HG03521 (cell line): ENCODE data around the gene RBFOX2.
"Not testable (repeated sequence)": the region's sequence is repeated elsewhere in the genome, so short reads cannot be mapped to it uniquely, and the experiment has no call there.

ENCODE experiments used
- ATAC-seq: cut with Tn5 transposase; IDR thresholded peaks from one replicate; pipeline ENCODE4 v1.9.1; 2021; ENCODE audit warnings: mild to moderate bottlenecking, moderate library complexity; ENCODE audit not compliant: unreplicated experiment

The RBFOX2 gene

GRCh38 chr22:35838855-35839576 is 189.6 kb downstream of the RBFOX2 start:
- ATAC-seq, result no peak

- ATAC-seq, result no peak
These were observed 191.4 kb downstream of the RBFOX2 start for GRCh38 chr22:35837101-35837727.

GRCh38 chr22:35835998-35836691 is 192.5 kb downstream of the RBFOX2 start:
- no peak for ATAC-seq

- no peak for ATAC-seq
These were observed 193.2 kb downstream of the RBFOX2 start for GRCh38 chr22:35835267-35835997.

GRCh38 chr22:35834061-35834460 is 194.6 kb downstream of the RBFOX2 start:
- no peak for ATAC-seq

GRCh38 chr22:35830305-35830704 is 198.3 kb downstream of the RBFOX2 start:
- ATAC-seq, result no peak

- ATAC-seq, result no peak
These were observed 204.4 kb downstream of the RBFOX2 start for GRCh38 chr22:35824256-35824655.

- ATAC-seq, result no peak
These were observed 207.0 kb downstream of the RBFOX2 start for GRCh38 chr22:35821654-35822053.

GRCh38 chr22:35819421-35819820 is 209.2 kb downstream of the RBFOX2 start:
- ATAC-seq, result no peak

DNA sequence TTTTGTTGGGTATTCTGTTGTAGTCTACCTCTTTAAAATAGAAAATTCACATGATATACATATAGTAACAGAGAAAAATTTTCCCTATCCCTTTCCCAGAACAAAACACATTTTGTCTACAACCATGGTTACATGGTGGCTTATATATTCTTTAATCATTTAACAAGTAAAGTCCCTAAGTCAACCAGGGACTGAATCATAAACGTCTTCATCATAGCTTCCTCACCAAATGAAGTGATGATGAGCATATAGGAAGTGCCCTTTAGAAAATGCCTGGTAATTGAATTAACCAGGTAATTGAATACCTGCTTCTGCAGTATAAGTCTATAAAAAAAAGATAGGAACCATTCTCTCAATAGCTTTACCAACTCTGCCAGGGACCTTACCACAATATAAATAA is 209.7 kb downstream of the RBFOX2 start:
- ATAC-seq, result no peak

DNA sequence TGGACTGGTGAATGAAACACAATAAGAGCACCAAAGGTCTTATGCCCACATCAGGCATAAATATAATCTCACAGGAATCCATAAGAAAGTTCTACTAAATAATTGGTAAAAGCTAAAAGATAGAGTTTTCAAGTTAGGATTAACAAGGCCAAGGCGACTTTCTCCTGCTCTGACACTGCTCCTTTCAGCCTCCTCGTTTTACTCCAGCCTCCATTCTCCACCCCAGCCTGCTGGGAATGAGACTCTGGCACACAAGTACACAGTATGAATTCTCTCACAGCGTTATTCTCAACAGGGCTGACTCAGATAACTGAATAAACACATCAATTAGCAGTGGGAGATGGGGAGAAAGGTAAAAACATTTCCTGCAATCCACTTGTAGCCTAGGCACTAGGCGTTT is 216.0 kb downstream of the RBFOX2 start:
- no peak for ATAC-seq

DNA sequence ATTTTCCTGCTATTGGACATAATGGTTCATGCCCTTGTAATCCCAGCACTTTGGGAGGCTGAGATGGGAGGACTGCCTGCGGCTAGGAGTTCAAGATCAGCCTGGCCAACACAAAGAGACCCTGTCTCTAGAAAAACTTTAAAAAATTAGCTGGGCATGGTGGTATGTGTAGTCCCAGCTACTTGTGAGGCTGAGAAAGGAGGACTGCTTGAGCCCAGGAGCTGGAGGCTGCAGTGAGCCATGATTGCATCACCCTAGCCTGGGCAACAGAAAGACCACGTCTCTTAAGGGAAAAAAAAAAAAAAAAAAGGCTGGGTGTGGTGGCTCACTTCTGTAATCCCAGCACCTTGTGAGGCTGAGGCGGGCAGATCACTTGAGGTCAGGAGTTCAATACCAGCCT is 217.0 kb downstream of the RBFOX2 start:
- ATAC-seq, result no peak

DNA sequence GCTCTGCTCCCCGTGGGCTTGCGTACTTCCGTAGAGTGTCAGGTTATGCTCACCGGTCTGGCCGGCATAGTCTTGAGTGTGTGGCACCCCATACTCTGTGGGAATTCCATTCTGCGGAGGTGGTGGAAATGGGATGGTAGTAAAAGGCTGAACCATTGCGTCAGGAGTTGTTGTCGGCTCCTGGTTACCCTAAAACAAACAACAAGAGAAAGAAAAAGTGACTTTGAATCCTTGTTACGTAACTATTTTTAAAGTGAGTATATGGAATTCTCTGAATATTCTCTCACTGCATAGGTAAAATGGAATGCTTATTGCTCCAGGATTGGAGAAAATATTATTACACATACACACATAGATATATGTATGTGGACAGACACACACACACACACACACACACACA is 218.8 kb downstream of the RBFOX2 start:
- no peak for ATAC-seq

- no peak for ATAC-seq
These were observed 220.2 kb downstream of the RBFOX2 start for GRCh38 chr22:35808377-35808776.

GRCh38 chr22:35806668-35807067 is 222.0 kb downstream of the RBFOX2 start:
- ATAC-seq, result not testable (repeated sequence)

GRCh38 chr22:35805466-35805865 is 223.2 kb downstream of the RBFOX2 start:
- ATAC-seq, result no peak

DNA sequence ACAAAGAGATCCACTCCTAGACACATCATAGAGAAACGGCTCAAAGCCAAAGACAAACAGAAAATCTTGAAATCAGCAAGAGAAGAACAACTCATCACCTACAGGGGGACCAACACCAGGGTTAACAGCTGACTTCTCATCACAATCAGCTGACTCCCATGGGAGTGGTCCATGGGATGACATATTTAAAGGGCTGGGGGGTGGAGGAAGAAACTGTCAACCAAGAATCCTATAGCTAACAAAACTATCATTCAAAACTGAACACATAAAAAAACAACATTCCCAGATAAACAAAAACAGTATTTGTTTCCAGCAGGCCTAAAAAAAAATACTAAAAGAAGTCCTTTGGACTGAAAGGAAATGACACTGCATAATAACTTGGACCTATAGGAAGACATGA is 224.2 kb downstream of the RBFOX2 start:
- no peak for ATAC-seq

DNA sequence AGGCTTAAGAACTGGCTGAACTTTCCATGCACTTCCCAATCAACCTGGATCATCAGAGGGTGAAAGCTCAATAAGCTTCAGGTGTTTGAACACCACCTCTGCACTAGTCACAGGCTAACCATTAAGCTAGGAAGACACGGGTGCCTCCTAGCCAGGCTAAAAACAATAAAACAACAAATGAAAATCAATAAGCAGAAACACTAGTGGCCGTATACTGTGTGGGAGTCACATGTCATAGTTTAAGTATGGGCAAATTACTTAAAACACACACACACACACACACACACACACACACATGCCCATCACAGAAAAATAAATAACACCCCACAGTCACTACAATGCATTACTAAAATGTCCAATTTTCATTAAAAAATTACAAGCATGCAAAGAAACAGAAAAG is 225.7 kb downstream of the RBFOX2 start:
- no peak for ATAC-seq

GRCh38 chr22:35801301-35801700 is 227.3 kb downstream of the RBFOX2 start:
- ATAC-seq, result not testable (repeated sequence)

GRCh38 chr22:35799150-35799549 is 229.5 kb downstream of the RBFOX2 start:
- ATAC-seq, result no peak

DNA sequence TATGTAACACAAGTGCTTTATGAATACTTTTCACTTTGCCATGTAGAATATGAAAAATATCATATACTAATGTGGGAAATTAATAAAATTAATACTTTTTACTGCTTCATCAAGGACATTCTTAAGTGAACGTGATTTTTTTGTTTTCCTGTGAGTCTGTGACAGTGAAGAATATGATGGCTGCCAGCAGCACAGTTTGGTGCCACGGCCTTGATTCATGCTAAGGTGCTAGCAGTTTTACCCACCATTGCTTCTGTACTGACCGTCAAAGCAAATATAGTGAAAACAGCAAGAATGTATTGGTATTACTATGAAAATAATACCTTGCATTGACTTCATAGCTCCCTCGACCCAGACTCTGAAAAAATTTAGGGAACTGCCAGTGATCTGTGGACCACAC is 231.2 kb downstream of the RBFOX2 start:
- no peak for ATAC-seq
